ENCODE measurements around the gene LMX1A. TPM values are rescaled to one million over a fixed set of nuclear protein-coding genes. Genes with fewer than 3 reads are reported as not detected.

The LMX1A gene
- total RNA-seq, 1 donor from 2014 or later: not detected

GRCh38 chr1:165383599-165384405 is 27.3 kb upstream of the LMX1A start:
- no peak for DNase-seq (ENCODE audit: low read depth)
- TF ChIP-seq CTCF (IDR thresholded peaks at IDR 0.05; ENCODE audit: insufficient read depth, low read length, severe bottlenecking): no peak
- H3K4me3 ChIP-seq (ENCODE audit: low read depth, low read length): no peak overlapping the region
- no peaks in the 10 kb centered on the region for H3K36me3 ChIP-seq (ENCODE audit: control insufficient read depth, insufficient read depth, low read length)
- FAIRE-seq: no peak
- H3K27me3 ChIP-seq (ENCODE audit: control insufficient read depth, insufficient read depth, low read length): peaks cover 3% of the 10 kb centered on the region

GRCh38 chr1:165383067-165383466 is 26.6 kb upstream of the LMX1A start:
- Histone ChIP-seq H3K36me3 (ENCODE audit: control insufficient read depth, insufficient read depth, low read length) (no peaks in the 10 kb centered on the region), H3K4me3 (ENCODE audit: low read depth, low read length) (no peak overlapping the region), H3K27me3 (ENCODE audit: control insufficient read depth, insufficient read depth, low read length) (peaks cover 3% of the 10 kb centered on the region)
- TF ChIP-seq CTCF (IDR thresholded peaks at IDR 0.05; ENCODE audit: insufficient read depth, low read length, severe bottlenecking): no peak
- DNase-seq (ENCODE audit: low read depth): no peak
- no peak for FAIRE-seq

- no peak for FAIRE-seq
- Histone ChIP-seq H3K4me3 (ENCODE audit: low read depth, low read length) (no peak overlapping the region), H3K27me3 (ENCODE audit: control insufficient read depth, insufficient read depth, low read length) (no peaks in the 10 kb centered on the region), H3K36me3 (ENCODE audit: control insufficient read depth, insufficient read depth, low read length) (no peaks in the 10 kb centered on the region)
- DNase-seq (ENCODE audit: low read depth): no peak
- no peak for TF ChIP-seq CTCF (IDR thresholded peaks at IDR 0.05; ENCODE audit: insufficient read depth, low read length, severe bottlenecking)
These were observed 25.4 kb upstream of the LMX1A start for GRCh38 chr1:165381745-165382505.

DNA sequence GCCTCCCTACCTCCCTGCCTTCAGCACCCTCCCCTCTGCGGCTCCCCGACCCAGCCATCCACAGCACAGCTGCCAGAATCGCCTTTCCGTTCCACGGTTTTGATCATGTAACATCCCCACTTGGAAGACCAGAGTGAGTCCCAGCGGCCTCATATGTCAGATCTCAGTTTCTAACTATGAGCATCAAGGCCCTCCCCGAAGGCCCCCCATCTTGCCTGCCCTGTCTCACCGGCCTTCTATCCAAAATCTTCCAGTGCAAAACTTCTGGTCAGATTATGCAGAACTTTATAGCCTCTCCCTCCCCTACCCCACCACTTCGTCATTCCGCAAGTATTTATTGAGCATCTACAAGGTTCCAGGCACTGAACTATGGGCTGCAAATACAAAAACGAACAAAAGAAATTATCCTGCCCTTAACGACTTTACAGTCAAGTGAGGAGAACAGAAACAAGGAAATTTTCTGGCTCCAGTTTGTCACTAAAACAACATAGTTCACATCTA is 20.3 kb upstream of the LMX1A start:
- DNase-seq (ENCODE audit: low read depth) (no peak), FAIRE-seq (no peak)
- TF ChIP-seq CTCF (IDR thresholded peaks at IDR 0.05; ENCODE audit: insufficient read depth, low read length, severe bottlenecking): no peak
- no peaks in the 10 kb centered on the region for H3K27me3 ChIP-seq (ENCODE audit: control insufficient read depth, insufficient read depth, low read length)
- H3K4me3 ChIP-seq (ENCODE audit: low read depth, low read length): no peak overlapping the region
- no peaks in the 10 kb centered on the region for H3K36me3 ChIP-seq (ENCODE audit: control insufficient read depth, insufficient read depth, low read length)

- Histone ChIP-seq H3K4me3 (ENCODE audit: low read depth, low read length) (no peak overlapping the region), H3K27me3 (ENCODE audit: control insufficient read depth, insufficient read depth, low read length) (no peaks in the 10 kb centered on the region), H3K36me3 (ENCODE audit: control insufficient read depth, insufficient read depth, low read length) (no peaks in the 10 kb centered on the region)
- peak; percentile 69 for DNase-seq (ENCODE audit: low read depth)
- FAIRE-seq: no peak
- no peak for TF ChIP-seq CTCF (IDR thresholded peaks at IDR 0.05; ENCODE audit: insufficient read depth, low read length, severe bottlenecking)
These were observed 19.7 kb upstream of the LMX1A start for GRCh38 chr1:165376041-165376810.

All from bronchial epithelial cell (primary cell).